ENCODE results near the gene CD81.

Gene CD81

DNA sequence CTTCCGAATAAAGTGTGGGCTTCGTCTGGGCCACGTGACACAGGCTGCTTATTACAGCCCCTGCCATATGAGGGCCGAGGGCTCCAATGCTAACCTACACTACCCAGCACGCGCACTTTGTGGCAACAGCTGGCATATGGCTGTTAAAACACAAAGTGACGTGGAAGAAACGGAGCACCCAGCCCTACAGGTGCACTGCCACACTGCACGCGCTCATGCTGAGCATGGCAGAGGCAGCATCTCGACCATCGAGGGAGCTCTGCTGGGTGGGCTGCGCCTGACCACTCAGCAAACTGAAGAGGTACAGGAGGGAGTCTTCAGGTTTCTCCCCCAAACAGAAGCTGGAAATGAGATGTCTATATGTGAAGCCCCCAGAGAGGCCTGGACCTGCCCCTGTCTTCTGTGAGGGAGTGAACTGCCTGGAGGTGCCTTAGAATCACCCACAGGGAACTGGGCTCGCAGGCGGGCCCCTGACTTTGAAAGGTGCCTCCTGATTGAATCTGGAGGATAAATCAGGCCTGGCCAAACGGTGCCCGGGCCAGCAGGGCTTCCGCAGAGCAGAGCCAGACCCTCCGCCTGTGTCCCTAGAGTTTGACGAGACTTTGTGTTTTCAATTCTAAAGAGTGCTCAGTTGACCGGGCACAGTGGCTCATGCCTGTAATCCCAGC lies 41.7 kb downstream of the CD81 start:
- Histone ChIP-seq H3K9ac (ENCODE audit: low read length) (no peak overlapping the region), H3K36me3 (ENCODE audit: control insufficient read depth, insufficient read depth, low read length) (no peaks in the 10 kb centered on the region), H3K27me3 (ENCODE audit: control insufficient read depth, insufficient read depth, low read length) (no peaks in the 10 kb centered on the region), H3K4me1 (ENCODE audit: control insufficient read depth, insufficient read depth, low read length) (peaks cover 2% of the 10 kb centered on the region), H3K4me3 (ENCODE audit: low read length) (no peak overlapping the region), H3K27ac (ENCODE audit: low read depth, low read length) (no peak overlapping the region)

DNA sequence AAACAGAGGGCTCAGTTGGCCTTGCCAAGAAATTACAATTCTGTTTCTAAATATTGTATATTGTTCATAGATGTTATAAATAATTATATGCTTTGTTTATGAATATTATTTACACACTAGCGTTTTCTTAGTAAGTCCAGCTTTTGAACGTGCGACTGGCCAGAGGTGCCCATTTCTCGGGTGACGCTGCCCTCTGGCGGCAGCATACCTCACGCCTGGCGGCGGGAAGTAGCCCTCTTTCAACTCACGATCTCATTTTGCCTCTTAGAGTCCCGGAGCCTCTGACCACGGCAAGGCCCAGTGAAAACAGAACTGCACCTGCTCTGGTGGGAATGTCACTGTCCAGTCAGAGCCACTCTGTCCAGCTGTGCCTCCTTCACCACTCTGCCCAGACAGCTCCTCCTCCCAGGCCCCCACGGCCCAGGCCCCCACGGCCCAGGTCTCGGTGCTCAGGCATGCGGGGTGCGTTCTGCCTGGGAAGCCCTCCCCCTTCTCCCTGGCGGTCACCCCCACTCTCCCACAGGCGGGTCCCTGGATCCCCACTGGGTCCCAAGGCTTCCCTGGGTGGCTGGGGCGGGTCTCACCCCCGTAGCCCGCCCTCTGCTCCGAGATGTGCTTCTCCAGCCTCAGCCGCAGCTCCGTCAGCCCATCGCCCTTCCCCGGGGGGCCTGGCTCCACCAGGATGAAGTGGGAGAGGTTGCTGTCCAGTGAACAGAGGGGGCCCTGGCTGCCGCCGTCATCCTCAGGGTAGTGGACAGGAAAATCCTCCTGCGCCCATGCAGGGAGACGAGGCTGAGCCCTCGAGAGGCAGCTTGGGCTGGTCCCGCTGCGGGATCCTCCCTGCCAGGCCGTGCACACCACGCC lies 42.8 kb downstream of the CD81 start:
- no peaks in the 10 kb centered on the region for H3K36me3 ChIP-seq (ENCODE audit: control insufficient read depth, insufficient read depth, low read length)
- peaks cover 2% of the 10 kb centered on the region for H3K4me1 ChIP-seq (ENCODE audit: control insufficient read depth, insufficient read depth, low read length)
- no peak overlapping the region for H3K9ac ChIP-seq (ENCODE audit: low read length)
- H3K27ac ChIP-seq (ENCODE audit: low read depth, low read length) = peak overlapping the region; percentile 33
- H3K4me3 ChIP-seq (ENCODE audit: low read length) = no peak overlapping the region
- no peaks in the 10 kb centered on the region for H3K27me3 ChIP-seq (ENCODE audit: control insufficient read depth, insufficient read depth, low read length)

- H3K27me3 ChIP-seq (ENCODE audit: control insufficient read depth, insufficient read depth, low read length) = no peaks in the 10 kb centered on the region
- H3K36me3 ChIP-seq (ENCODE audit: control insufficient read depth, insufficient read depth, low read length) = no peaks in the 10 kb centered on the region
- H3K27ac ChIP-seq (ENCODE audit: low read depth, low read length) = peak overlapping the region; percentile 33
- H3K4me1 ChIP-seq (ENCODE audit: control insufficient read depth, insufficient read depth, low read length) = peaks cover 2% of the 10 kb centered on the region
- no peak overlapping the region for H3K9ac ChIP-seq (ENCODE audit: low read length)
- H3K4me3 ChIP-seq (ENCODE audit: low read length) = peak overlapping the region; percentile 44
Measured at GRCh38 chr11:2420502-2421225, 43.6 kb downstream of the CD81 start.

DNA sequence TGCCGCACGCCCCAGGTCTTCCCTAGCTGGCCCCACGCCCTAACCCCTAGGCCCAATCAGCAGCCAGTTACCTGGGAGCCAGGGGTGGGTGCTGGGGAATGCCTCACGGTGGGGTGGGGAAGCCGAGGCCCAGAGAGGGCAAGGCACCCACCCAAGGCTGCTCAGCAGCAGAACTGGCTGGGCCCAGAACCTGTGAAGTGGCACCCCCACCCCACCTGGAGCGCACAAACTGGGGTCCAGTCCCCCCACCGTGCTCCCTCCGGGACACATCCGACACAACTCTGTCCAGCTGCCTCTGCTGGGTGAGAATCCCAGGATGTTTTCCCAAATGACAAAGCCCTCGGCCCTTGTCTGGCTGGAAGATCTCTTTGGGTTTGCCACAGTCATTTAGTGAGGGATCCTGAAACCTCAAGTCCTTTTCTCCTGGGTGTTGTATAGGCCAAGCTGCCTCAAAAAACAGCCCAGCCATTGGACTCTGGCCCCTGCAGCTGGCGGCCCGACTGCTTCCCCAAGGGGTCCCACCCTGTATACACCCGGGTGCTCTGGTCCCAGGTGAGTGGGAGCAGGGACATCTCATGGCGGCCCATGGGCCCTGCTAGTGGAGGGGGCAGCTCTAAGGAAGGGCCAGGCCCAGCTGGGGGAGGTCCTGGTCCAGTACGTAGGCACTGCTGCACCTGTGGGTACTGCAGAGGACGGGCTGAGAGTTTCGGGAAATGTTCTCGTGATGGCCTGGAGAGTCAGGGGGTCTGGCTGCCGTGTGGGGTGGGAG lies 44.3 kb downstream of the CD81 start:
- Histone ChIP-seq H3K27me3 (ENCODE audit: control insufficient read depth, insufficient read depth, low read length) (no peaks in the 10 kb centered on the region), H3K27ac (ENCODE audit: low read depth, low read length) (no peak overlapping the region), H3K4me3 (ENCODE audit: low read length) (no peak overlapping the region), H3K4me1 (ENCODE audit: control insufficient read depth, insufficient read depth, low read length) (peaks cover 2% of the 10 kb centered on the region), H3K9ac (ENCODE audit: low read length) (no peak overlapping the region), H3K36me3 (ENCODE audit: control insufficient read depth, insufficient read depth, low read length) (no peaks in the 10 kb centered on the region)

DNA sequence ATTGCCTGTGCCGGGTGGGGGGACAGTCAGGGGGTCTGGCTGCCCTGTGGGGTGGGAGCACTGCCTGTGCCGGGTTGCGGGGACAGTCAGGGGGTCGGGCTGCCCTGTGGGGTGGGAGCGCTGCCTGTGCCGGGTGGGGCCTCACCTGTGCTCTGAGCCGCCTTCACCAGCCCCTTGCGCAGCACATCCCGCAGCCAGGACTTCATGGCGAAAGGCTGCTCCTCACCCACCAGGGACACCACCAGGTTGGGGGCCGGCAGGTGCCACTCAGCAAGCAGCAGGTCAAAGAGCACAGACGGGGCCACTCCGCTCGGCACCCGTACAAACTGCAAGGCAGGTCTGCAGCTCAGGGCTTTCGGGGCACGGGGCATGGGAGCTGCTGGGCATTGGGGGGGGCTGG lies 44.9 kb downstream of the CD81 start:
- Histone ChIP-seq H3K4me3 (ENCODE audit: low read length) (no peak overlapping the region), H3K27ac (ENCODE audit: low read depth, low read length) (no peak overlapping the region), H3K4me1 (ENCODE audit: control insufficient read depth, insufficient read depth, low read length) (peaks cover 2% of the 10 kb centered on the region), H3K9ac (ENCODE audit: low read length) (no peak overlapping the region), H3K27me3 (ENCODE audit: control insufficient read depth, insufficient read depth, low read length) (no peaks in the 10 kb centered on the region), H3K36me3 (ENCODE audit: control insufficient read depth, insufficient read depth, low read length) (no peaks in the 10 kb centered on the region)

DNA sequence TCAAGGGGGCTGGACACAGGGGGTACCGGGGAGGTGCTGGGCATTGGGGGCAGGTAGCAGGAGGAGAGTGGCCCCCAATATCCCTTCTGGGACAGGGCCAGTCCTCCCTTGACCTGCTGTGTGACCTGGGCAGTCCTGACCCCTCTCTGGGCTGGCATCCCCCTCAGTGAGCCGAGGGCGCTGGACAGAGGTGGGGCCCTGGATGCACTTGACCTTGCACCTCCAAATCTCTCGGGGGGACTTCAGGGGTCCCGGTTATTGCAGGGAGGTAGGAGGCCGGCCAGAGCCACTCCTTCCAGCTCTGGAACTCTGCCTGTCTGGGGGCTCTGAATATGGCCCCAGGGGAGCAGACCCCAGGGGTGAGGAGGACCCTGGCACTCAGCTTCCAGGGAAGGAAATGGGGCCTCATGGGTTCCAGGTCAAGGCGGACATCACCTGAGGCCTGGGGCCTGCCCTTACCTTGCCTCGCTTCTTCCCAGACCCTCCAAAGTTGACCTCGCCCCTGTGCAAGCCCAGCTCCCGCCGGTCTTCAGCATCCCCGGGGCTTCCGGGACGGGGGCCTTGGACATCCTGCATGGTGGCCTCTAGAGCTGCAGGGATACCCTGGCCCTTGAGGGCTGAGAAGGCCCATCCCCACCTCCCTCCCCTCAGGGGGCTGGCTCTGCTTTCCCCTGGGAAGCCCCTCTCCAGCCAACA lies 45.5 kb downstream of the CD81 start:
- Histone ChIP-seq H3K9ac (ENCODE audit: low read length) (no peak overlapping the region), H3K4me1 (ENCODE audit: control insufficient read depth, insufficient read depth, low read length) (peaks cover 2% of the 10 kb centered on the region), H3K4me3 (ENCODE audit: low read length) (no peak overlapping the region), H3K27me3 (ENCODE audit: control insufficient read depth, insufficient read depth, low read length) (no peaks in the 10 kb centered on the region), H3K27ac (ENCODE audit: low read depth, low read length) (no peak overlapping the region), H3K36me3 (ENCODE audit: control insufficient read depth, insufficient read depth, low read length) (no peaks in the 10 kb centered on the region)

DNA sequence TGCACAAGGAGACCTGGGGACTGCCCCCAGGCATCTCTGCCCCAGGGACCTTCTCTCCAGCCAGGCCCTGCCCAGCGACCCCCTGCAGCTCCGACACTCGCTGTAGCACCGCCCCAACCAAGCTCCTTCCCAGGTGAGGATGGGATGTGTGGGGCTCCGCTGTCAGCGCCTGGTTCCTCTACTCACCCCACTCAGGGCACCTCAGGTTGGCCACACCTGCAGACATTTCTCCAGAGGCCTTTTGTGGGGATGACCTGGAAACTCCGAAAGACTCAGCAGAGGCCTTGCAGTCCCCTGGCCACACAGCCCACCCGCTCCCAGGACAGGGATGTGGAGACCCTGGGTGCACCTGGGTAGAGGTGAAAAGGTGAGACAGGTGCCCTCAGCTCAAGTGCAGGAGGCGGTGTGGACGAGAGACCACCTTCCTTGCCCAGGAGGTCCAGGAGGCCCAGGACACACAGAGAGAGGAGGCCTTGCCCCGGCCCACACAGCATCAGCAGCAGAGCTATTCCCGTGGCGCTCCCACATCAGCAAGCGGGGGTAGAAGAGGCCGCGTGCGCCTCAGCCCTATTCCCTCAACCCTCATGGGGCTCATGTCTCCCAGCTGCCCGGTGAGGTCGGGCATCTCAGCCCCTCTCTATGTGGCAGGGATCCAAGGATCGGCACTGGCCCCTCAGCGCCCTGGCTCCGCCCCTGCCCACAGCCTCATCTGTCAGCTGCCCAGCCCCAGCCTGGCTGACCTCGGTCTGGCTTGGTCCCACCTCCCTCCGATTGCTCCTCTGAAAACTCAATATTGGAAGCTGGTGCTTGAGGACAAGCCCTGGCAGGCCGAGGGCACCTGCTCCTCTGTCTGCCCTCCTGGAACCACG lies 46.3 kb downstream of the CD81 start:
- H3K36me3 ChIP-seq (ENCODE audit: control insufficient read depth, insufficient read depth, low read length) = no peaks in the 10 kb centered on the region
- no peak overlapping the region for H3K9ac ChIP-seq (ENCODE audit: low read length)
- H3K27me3 ChIP-seq (ENCODE audit: control insufficient read depth, insufficient read depth, low read length) = no peaks in the 10 kb centered on the region
- peaks cover 2% of the 10 kb centered on the region for H3K4me1 ChIP-seq (ENCODE audit: control insufficient read depth, insufficient read depth, low read length)
- no peak overlapping the region for H3K27ac ChIP-seq (ENCODE audit: low read depth, low read length)
- no peak overlapping the region for H3K4me3 ChIP-seq (ENCODE audit: low read length)

- Histone ChIP-seq H3K4me3 (ENCODE audit: low read length) (no peak overlapping the region), H3K27ac (ENCODE audit: low read depth, low read length) (no peak overlapping the region), H3K4me1 (ENCODE audit: control insufficient read depth, insufficient read depth, low read length) (peaks cover 2% of the 10 kb centered on the region), H3K36me3 (ENCODE audit: control insufficient read depth, insufficient read depth, low read length) (no peaks in the 10 kb centered on the region), H3K27me3 (ENCODE audit: control insufficient read depth, insufficient read depth, low read length) (no peaks in the 10 kb centered on the region), H3K9ac (ENCODE audit: low read length) (no peak overlapping the region)
Measured at GRCh38 chr11:2424811-2425495, 47.8 kb downstream of the CD81 start.

GRCh38 chr11:2425506-2425905 lies 48.4 kb downstream of the CD81 start:
- Histone ChIP-seq H3K27ac (ENCODE audit: low read depth, low read length) (no peak overlapping the region), H3K9ac (ENCODE audit: low read length) (no peak overlapping the region), H3K4me1 (ENCODE audit: control insufficient read depth, insufficient read depth, low read length) (peaks cover 1% of the 10 kb centered on the region), H3K27me3 (ENCODE audit: control insufficient read depth, insufficient read depth, low read length) (no peaks in the 10 kb centered on the region), H3K4me3 (ENCODE audit: low read length) (no peak overlapping the region), H3K36me3 (ENCODE audit: control insufficient read depth, insufficient read depth, low read length) (no peaks in the 10 kb centered on the region)

- Histone ChIP-seq H3K4me1 (ENCODE audit: control insufficient read depth, insufficient read depth, low read length) (no peaks in the 10 kb centered on the region), H3K4me3 (ENCODE audit: low read length) (no peak overlapping the region), H3K27ac (ENCODE audit: low read depth, low read length) (no peak overlapping the region), H3K36me3 (ENCODE audit: control insufficient read depth, insufficient read depth, low read length) (no peaks in the 10 kb centered on the region), H3K9ac (ENCODE audit: low read length) (no peak overlapping the region), H3K27me3 (ENCODE audit: control insufficient read depth, insufficient read depth, low read length) (no peaks in the 10 kb centered on the region)
Measured at GRCh38 chr11:2426221-2426620, 49.1 kb downstream of the CD81 start.
